ENCODE results near the gene PDE8B. TPM values are rescaled to one million over a fixed set of nuclear protein-coding genes. Genes with fewer than 3 reads are reported as not detected.

Gene PDE8B
- polyA plus RNA-seq, 1 donor (not counting 4 experiments of a cell fraction or from before 2014, with no cell fraction given): not detected

- H3K79me2 ChIP-seq (ENCODE audit: control insufficient read depth, insufficient read depth, low read length): no peaks in the 10 kb centered on the region
- peaks cover 7 to 8% of the 10 kb centered on the region in 2 experiments for H3K36me3 ChIP-seq (ENCODE audit: control insufficient read depth in 2 of 2, extremely low read depth in 1 of 2, insufficient read depth in 2 of 2, low read length in 2 of 2)
- H3K9me3 ChIP-seq (ENCODE audit: control insufficient read depth, low read depth, low read length): no peaks in the 10 kb centered on the region
- dilution Hi-C loops (cut with MboI; ENCODE audit: extremely low pct_ligation_motif_present, low sequenced_read_pairs): no loop called here
- no peak for DNase-seq (ENCODE audit: low read depth, low spot score)
- no peak overlapping the region for H3K4me3 ChIP-seq (ENCODE audit: control insufficient read depth in 2 of 3, extremely low read depth in 1 of 3, insufficient read depth in 2 of 3, low read depth in 1 of 3, low read length in 3 of 3)
- no peak overlapping the region for H3K27ac ChIP-seq (ENCODE audit: control insufficient read depth, insufficient read depth, low read length)
- no peaks in the 10 kb centered on the region for H3K27me3 ChIP-seq (ENCODE audit: control insufficient read depth, extremely low read depth, insufficient read depth, low read length)
- no peaks in the 10 kb centered on the region for H3K9me1 ChIP-seq (ENCODE audit: control insufficient read depth, extremely low read depth, insufficient read depth, low read length)
- no peaks in the 10 kb centered on the region for H4K20me1 ChIP-seq (ENCODE audit: control insufficient read depth, extremely low read depth, insufficient read depth, low read length)
- H2AFZ ChIP-seq (ENCODE audit: control insufficient read depth, low read length): no peak overlapping the region
- H3K4me2 ChIP-seq (ENCODE audit: control insufficient read depth, extremely low read depth, insufficient read depth, low read depth, low read length): no peak overlapping the region
- no peaks in the 10 kb centered on the region for H3K4me1 ChIP-seq (ENCODE audit: control insufficient read depth, extremely low read depth, insufficient read depth, low read length)
- TF ChIP-seq EZH2 (IDR thresholded peaks at IDR 0.05; ENCODE audit: low read length) (no peak), CTCF (optimal IDR thresholded peaks at IDR 0.05 in 1 of 3, IDR thresholded peaks at IDR 0.05 in 1 of 3, conservative IDR thresholded peaks at IDR 0.05 in 1 of 3; ENCODE audit: extremely low read depth in 1 of 3, insufficient read depth in 2 of 3, low read length in 3 of 3) (no peak)
- no peak for FAIRE-seq
- no peak overlapping the region for H3K9ac ChIP-seq (ENCODE audit: control insufficient read depth, extremely low read depth, insufficient read depth, low read length)
These were observed 214.9 kb downstream of the PDE8B start for GRCh38 chr5:77425420-77425819.

DNA sequence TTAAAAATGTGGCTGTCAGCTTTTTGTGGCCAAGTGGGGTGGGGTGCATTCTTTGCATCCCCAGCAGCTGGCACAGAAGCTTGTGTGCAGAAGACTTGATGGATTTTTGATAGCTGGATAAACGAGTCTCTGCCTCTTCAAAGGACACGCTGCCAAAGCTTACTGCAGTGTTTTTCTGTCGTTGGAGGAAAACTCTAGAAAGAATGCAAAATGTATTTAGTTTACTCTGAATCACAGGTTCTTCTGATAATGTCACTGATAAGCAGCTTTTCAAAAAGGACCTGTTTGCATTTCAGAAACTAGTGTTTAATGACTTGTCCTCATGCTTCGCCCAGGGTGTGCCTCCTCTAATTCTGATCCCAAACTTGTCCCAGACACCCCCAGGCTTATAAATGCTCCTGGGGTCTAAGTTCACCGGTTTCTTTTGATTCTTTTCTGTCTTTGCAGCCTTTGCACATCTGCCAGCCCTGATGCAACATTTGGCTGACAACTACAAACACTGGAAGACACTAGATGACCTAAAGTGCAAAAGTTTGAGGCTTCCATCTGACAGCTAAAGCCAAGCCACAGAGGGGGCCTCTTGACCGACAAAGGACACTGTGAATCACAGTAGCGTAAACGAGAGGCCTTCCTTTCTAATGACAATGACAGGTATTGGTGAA, 215.6 kb downstream of the PDE8B start:
- no peak overlapping the region for H2AFZ ChIP-seq (ENCODE audit: control insufficient read depth, low read length)
- no peak overlapping the region for H3K4me2 ChIP-seq (ENCODE audit: control insufficient read depth, extremely low read depth, insufficient read depth, low read depth, low read length)
- no peaks in the 10 kb centered on the region for H3K9me1 ChIP-seq (ENCODE audit: control insufficient read depth, extremely low read depth, insufficient read depth, low read length)
- TF ChIP-seq EZH2 (IDR thresholded peaks at IDR 0.05; ENCODE audit: low read length) (no peak), CTCF (optimal IDR thresholded peaks at IDR 0.05 in 1 of 3, IDR thresholded peaks at IDR 0.05 in 1 of 3, conservative IDR thresholded peaks at IDR 0.05 in 1 of 3; ENCODE audit: extremely low read depth in 1 of 3, insufficient read depth in 2 of 3, low read length in 3 of 3) (no peak)
- no peak for DNase-seq (ENCODE audit: low read depth, low spot score)
- no peak overlapping the region for H3K27ac ChIP-seq (ENCODE audit: control insufficient read depth, insufficient read depth, low read length)
- H3K4me3 ChIP-seq (ENCODE audit: control insufficient read depth in 2 of 3, extremely low read depth in 1 of 3, insufficient read depth in 2 of 3, low read depth in 1 of 3, low read length in 3 of 3): no peak overlapping the region
- H3K4me1 ChIP-seq (ENCODE audit: control insufficient read depth, extremely low read depth, insufficient read depth, low read length): no peaks in the 10 kb centered on the region
- no peak for FAIRE-seq
- no peaks in the 10 kb centered on the region for H4K20me1 ChIP-seq (ENCODE audit: control insufficient read depth, extremely low read depth, insufficient read depth, low read length)
- H3K9me3 ChIP-seq (ENCODE audit: control insufficient read depth, low read depth, low read length): no peaks in the 10 kb centered on the region
- no peak overlapping the region for H3K9ac ChIP-seq (ENCODE audit: control insufficient read depth, extremely low read depth, insufficient read depth, low read length)
- H3K27me3 ChIP-seq (ENCODE audit: control insufficient read depth, extremely low read depth, insufficient read depth, low read length): no peaks in the 10 kb centered on the region
- peaks cover 7 to 8% of the 10 kb centered on the region in 2 experiments for H3K36me3 ChIP-seq (ENCODE audit: control insufficient read depth in 2 of 2, extremely low read depth in 1 of 2, insufficient read depth in 2 of 2, low read length in 2 of 2)
- H3K79me2 ChIP-seq (ENCODE audit: control insufficient read depth, insufficient read depth, low read length): no peaks in the 10 kb centered on the region
- dilution Hi-C loops (cut with MboI; ENCODE audit: extremely low pct_ligation_motif_present, low sequenced_read_pairs): no loop called here

Measured in keratinocyte (primary cell).